Smooth muscle cell (in vitro differentiated cells): ENCODE measurements around the gene MICALL2. TPM values are rescaled to one million over a fixed set of nuclear protein-coding genes. Genes with fewer than 3 reads are reported as not detected.

Experiments
- DNase-seq: peaks from one replicate; lab custom pipeline; 2025; ENCODE audit not compliant: unreplicated experiment; lab: John Stamatoyannopoulos, UW
- H2AFZ ChIP-seq: fragments of 200-600 bp; sonication (generic); 2 replicates; pipeline ENCODE4 v1.6.0; 2016; ENCODE audit warnings: antibody characterized with exemption, low read depth, mild to moderate bottlenecking
- H3F3A ChIP-seq: fragments of 200-600 bp; sonication (generic); 2 replicates; pipeline ENCODE4 v1.6.0; 2017; ENCODE audit warnings: antibody characterized with exemption, low read depth
- H3K27ac ChIP-seq: fragments of 200-600 bp; sonication (generic); 2 replicates; pipeline ENCODE4 v1.5.1; 2016; ENCODE audit warnings: low read depth, mild to moderate bottlenecking
- H3K27me3 ChIP-seq: fragments of 200-600 bp; sonication (generic); 2 replicates; pipeline ENCODE4 v1.6.1; 2016; ENCODE audit warnings: low read depth, mild to moderate bottlenecking
- H3K36me3 ChIP-seq: fragments of 200-600 bp; sonication (generic); 2 replicates; pipeline ENCODE4 v1.5.1; 2016; ENCODE audit warnings: low read depth
- H3K4me1 ChIP-seq: fragments of 200-600 bp; sonication (generic); 2 replicates; pipeline ENCODE4 v1.5.1; 2016; ENCODE audit warnings: low read depth
- H3K4me2 ChIP-seq: fragments of 200-600 bp; sonication (generic); 2 replicates; pipeline ENCODE4 v1.6.0; 2016; ENCODE audit warnings: mild to moderate bottlenecking
- H3K4me3 ChIP-seq: fragments of 200-600 bp; sonication (generic); 2 replicates; pipeline ENCODE4 v1.5.1; 2016; ENCODE audit warnings: mild to moderate bottlenecking
- H3K79me2 ChIP-seq: fragments of 200-600 bp; sonication (generic); 2 replicates; pipeline ENCODE4 v1.6.0; 2016; ENCODE audit warnings: low read depth, mild to moderate bottlenecking
- H3K9ac ChIP-seq: fragments of 200-600 bp; sonication (generic); 2 replicates; pipeline ENCODE4 v1.6.0; 2016; ENCODE audit warnings: low read depth
- H3K9me3 ChIP-seq: fragments of 200-600 bp; sonication (generic); replicated peaks from 2 replicates; pipeline ENCODE4 v1.5.1; 2016; ENCODE audit warnings: low read depth
- H4K20me1 ChIP-seq: fragments of 200-600 bp; sonication (generic); 2 replicates; pipeline ENCODE4 v1.6.0; 2016; ENCODE audit warnings: low read depth
- CTCF ChIP-seq: fragments of 200-600 bp; sonication (generic); IDR thresholded peaks from 2 replicates; pipeline ENCODE4 v1.5.1; 2017; ENCODE audit warnings: borderline replicate concordance, mild to moderate bottlenecking, antibody characterized with exemption; ENCODE audit not compliant: insufficient read depth, poor library complexity, severe bottlenecking
- WGBS: methylation state at CpG from one replicate; pipeline ENCODE4 v1.1.7; 2016; ENCODE audit warnings: low lambda C conversion rate; 5-methylcytosine and 5-hydroxymethylcytosine counted together
- polyA plus RNA-seq: library from polyadenylated mRNA; unstranded; fragments of >200 nt; fragmentation: Nextera tagmentation; extraction: Ambion mirVana; gene quantifications from 2 replicates; pipeline ENCODE4 v1.2.1, GENCODE V29; 2016
- total RNA-seq: library from RNA; depleted of rRNA; stranded (reverse); fragments of >200 nt; gene quantifications from 2 replicates; pipeline ENCODE4 v1.2.3, GENCODE V29; 2014

Gene MICALL2
- total and polyA plus RNA-seq, 2 experiments from 2014 or later, result 4.2 to 18.9 TPM

DNA sequence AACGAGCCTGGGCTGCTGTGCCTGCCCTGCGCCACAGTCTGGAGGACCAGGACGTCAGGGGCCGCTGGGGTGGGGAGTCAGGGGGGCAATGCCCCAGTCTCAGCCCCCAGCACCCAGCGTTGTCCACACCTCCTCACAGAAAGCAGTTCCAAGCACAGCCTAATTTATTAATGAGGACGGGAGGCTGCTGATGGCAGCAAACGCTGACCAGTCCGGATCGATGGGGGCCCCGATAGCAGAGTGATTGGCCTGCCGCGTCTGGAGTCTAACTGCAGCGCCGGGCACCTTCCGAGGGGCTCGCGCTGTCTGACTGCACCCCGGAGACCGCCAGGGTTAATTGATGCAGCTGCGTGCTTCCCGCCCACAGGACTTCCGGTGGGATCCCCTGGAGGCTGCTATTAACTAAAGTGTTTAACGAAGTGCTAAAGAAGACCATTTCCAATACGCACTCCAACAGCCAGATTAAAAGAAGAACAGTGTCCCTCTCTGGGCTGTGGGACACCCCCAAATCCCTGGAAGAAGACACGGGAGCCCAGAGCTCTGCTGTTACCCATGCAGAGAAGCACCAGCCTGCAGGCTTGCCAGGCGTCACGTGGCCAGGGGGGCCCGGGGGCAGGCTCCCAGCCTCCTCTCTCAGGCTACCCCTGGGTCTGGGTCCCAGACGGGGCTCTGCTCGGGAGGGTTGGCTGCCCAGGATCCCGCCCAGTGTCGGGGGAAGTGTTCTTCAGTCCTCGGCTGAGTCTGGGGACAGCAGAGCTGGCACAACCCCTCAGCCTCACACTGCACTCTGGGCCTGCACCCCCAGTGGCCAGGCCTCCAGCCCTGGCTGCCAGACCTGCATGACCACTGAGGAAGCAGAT lies 63.8 kb downstream of the MICALL2 start:
- no peaks in the 10 kb centered on the region for H3F3A ChIP-seq
- no peak overlapping the region for H3K4me2 ChIP-seq
- no peaks in the 10 kb centered on the region for H3K36me3 ChIP-seq
- H3K9me3 ChIP-seq, result no peaks in the 10 kb centered on the region
- no peak overlapping the region for H3K9ac ChIP-seq
- H3K27me3 ChIP-seq, result peaks cover 4% of the 10 kb centered on the region
- H4K20me1 ChIP-seq, result no peaks in the 10 kb centered on the region
- no peak overlapping the region for H2AFZ ChIP-seq
- DNase-seq, result no peak
- H3K79me2 ChIP-seq, result no peaks in the 10 kb centered on the region
- no peak overlapping the region for H3K27ac ChIP-seq
- H3K4me1 ChIP-seq, result no peaks in the 10 kb centered on the region
- 83% methylated on average over 29 of the region's 33 CpGs for WGBS
- no peak for TF ChIP-seq CTCF
- H3K4me3 ChIP-seq, result no peak overlapping the region

- no peak overlapping the region for H3K9ac ChIP-seq
- peaks cover 2% of the 10 kb centered on the region for H3K27me3 ChIP-seq
- DNase-seq, result no peak
- H3K36me3 ChIP-seq, result no peaks in the 10 kb centered on the region
- WGBS, result 83% methylated on average over 4 of the region's 4 CpGs
- no peak overlapping the region for H3K4me2 ChIP-seq
- no peaks in the 10 kb centered on the region for H4K20me1 ChIP-seq
- H3K79me2 ChIP-seq, result no peaks in the 10 kb centered on the region
- TF ChIP-seq CTCF, result no peak
- H3F3A ChIP-seq, result no peaks in the 10 kb centered on the region
- H3K9me3 ChIP-seq, result no peaks in the 10 kb centered on the region
- no peak overlapping the region for H3K4me3 ChIP-seq
- H3K4me1 ChIP-seq, result no peaks in the 10 kb centered on the region
- H2AFZ ChIP-seq, result no peak overlapping the region
- H3K27ac ChIP-seq, result no peak overlapping the region
These were observed 64.9 kb downstream of the MICALL2 start for GRCh38 chr7:1394371-1394770.

GRCh38 chr7:1393421-1393820 lies 65.8 kb downstream of the MICALL2 start:
- Histone ChIP-seq H3K4me1 (no peaks in the 10 kb centered on the region), H2AFZ (no peak overlapping the region), H3K9me3 (no peaks in the 10 kb centered on the region), H3K27me3 (peaks cover 4% of the 10 kb centered on the region), H3K9ac (no peak overlapping the region), H3K79me2 (no peaks in the 10 kb centered on the region), H3F3A (no peaks in the 10 kb centered on the region), H3K4me2 (no peak overlapping the region), H3K36me3 (no peaks in the 10 kb centered on the region), H4K20me1 (no peaks in the 10 kb centered on the region), H3K27ac (no peak overlapping the region), H3K4me3 (no peak overlapping the region)
- DNase-seq, result no peak
- 93% methylated on average over 7 of the region's 7 CpGs for WGBS
- no peak for TF ChIP-seq CTCF

- Histone ChIP-seq H3K27me3 (peaks cover 4% of the 10 kb centered on the region), H3K9ac (no peak overlapping the region), H3K4me3 (no peak overlapping the region), H3K79me2 (no peaks in the 10 kb centered on the region), H3K9me3 (no peaks in the 10 kb centered on the region), H3K4me2 (no peak overlapping the region), H4K20me1 (no peaks in the 10 kb centered on the region), H2AFZ (no peak overlapping the region), H3F3A (no peaks in the 10 kb centered on the region), H3K27ac (no peak overlapping the region), H3K36me3 (no peaks in the 10 kb centered on the region), H3K4me1 (no peaks in the 10 kb centered on the region)
- TF ChIP-seq CTCF, result no peak
- DNase-seq, result no peak
- WGBS, result 94% methylated on average over 4 of the region's 4 CpGs
These were observed 66.7 kb downstream of the MICALL2 start for GRCh38 chr7:1392556-1392955.
